ENCODE results near the gene DHX29. TPM values are rescaled to one million over a fixed set of nuclear protein-coding genes. Genes with fewer than 3 reads are reported as not detected.
A peak's percentile ranks its signal among the peaks of the same experiment; 100 is the strongest.

The DHX29 gene
- total RNA-seq, 1 donor from 2014 or later, result 25.1 TPM

DNA sequence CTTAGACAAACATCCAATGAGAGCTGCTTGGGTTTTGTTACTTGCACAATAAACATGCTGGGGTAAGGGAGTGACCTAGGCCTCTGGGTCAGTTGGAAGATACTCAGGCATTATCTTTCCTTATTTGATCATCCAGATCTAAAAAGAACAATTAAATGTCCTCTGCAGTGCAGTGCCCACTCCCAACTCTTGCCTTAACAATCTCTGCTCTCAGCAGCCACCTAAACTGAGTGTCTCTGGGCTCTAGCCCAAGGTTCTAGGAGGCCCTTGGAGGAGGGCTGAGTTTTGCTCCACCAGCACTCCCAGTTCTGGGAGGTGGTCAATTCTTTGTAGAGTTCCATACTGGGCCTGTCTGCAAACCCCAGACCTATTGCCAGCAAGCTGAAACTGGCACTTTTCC is 82.1 kb downstream of the DHX29 start:
- Mint-ChIP-seq H3K27me3 (peaks cover 90% of the 10 kb centered on the region), H3K36me3 (ENCODE audit: insufficient read depth) (no peaks in the 10 kb centered on the region), H3K4me3 (ENCODE audit: low read depth) (no peak overlapping the region), H3K4me1 (ENCODE audit: low read depth) (peaks cover 9% of the 10 kb centered on the region), H3K9me3 (ENCODE audit: low read depth) (no peaks in the 10 kb centered on the region), H3K27ac (no peak overlapping the region)
- DNase-seq (ENCODE audit: low spot score, unreplicated experiment), result no peak
- no peak for TF ChIP-seq CTCF (IDR thresholded peaks at IDR 0.05; ENCODE audit: unreplicated experiment)

- TF ChIP-seq CTCF (IDR thresholded peaks at IDR 0.05; ENCODE audit: unreplicated experiment), result no peak
- Mint-ChIP-seq H3K27me3 (peaks cover 83% of the 10 kb centered on the region), H3K9me3 (ENCODE audit: low read depth) (no peaks in the 10 kb centered on the region), H3K27ac (no peak overlapping the region), H3K4me3 (ENCODE audit: low read depth) (no peak overlapping the region), H3K36me3 (ENCODE audit: insufficient read depth) (no peaks in the 10 kb centered on the region), H3K4me1 (ENCODE audit: low read depth) (peaks cover 13% of the 10 kb centered on the region)
- no peak for DNase-seq (ENCODE audit: low spot score, unreplicated experiment)
Observed at GRCh38 chr5:55223812-55224240, 83.7 kb downstream of the DHX29 start.

- H3K9me3 Mint-ChIP-seq (ENCODE audit: low read depth), result no peaks in the 10 kb centered on the region
- H3K36me3 Mint-ChIP-seq (ENCODE audit: insufficient read depth), result no peaks in the 10 kb centered on the region
- H3K27ac Mint-ChIP-seq, result no peak overlapping the region
- peaks cover 76% of the 10 kb centered on the region for H3K27me3 Mint-ChIP-seq
- peak; percentile 19 for DNase-seq (ENCODE audit: low spot score, unreplicated experiment)
- H3K4me3 Mint-ChIP-seq (ENCODE audit: low read depth), result peak overlapping the region; percentile 13
- no peak for TF ChIP-seq CTCF (IDR thresholded peaks at IDR 0.05; ENCODE audit: unreplicated experiment)
- peaks cover 15% of the 10 kb centered on the region for H3K4me1 Mint-ChIP-seq (ENCODE audit: low read depth)
Observed at GRCh38 chr5:55222985-55223811, 84.3 kb downstream of the DHX29 start.

DNA sequence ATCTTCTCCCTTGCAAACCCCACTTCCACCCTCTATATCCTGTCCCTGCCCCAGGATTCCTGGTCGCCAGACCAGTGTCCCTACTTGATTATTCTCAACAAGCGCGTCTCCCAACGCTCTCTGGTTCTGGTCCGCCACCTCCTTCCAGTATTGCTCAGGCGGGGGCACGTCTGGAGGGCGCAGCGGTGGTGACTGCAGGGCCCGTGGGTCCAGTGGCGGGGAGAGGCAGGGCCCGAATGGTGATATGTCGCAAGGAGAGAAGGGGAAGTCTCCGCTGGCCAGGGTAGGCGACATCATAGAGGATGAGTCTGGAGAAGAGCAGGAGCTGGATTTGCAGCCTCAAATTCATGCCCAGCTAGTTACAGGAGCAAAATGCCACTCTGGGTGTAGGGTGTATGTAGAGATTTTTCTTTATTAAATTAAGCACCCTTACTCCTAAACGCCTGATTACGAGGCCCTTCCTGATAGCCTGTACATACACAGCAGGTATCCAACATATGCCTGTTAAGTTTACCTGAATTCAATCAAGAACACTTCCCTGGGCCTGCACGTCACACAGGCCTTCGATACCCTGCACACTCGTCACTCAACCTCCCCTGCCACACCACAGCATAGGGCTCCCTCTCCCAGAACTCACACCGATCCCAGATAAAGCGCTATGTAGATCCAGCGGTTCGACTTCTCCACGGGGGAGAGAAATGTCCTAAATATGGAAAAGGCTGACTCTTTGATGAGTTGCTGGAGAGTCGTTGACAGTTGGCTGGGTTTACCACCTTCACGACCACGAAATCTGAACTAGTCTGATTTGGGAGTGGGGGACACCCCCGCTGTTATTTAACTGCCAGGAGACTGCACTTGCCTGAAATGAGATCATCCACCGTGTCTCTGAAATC is 85.2 kb downstream of the DHX29 start:
- H3K9me3 Mint-ChIP-seq (ENCODE audit: low read depth), result no peaks in the 10 kb centered on the region
- TF ChIP-seq CTCF (IDR thresholded peaks at IDR 0.05; ENCODE audit: unreplicated experiment), result no peak
- no peak for DNase-seq (ENCODE audit: low spot score, unreplicated experiment)
- H3K4me1 Mint-ChIP-seq (ENCODE audit: low read depth), result peaks cover 10% of the 10 kb centered on the region
- H3K36me3 Mint-ChIP-seq (ENCODE audit: insufficient read depth), result no peaks in the 10 kb centered on the region
- peaks cover 68% of the 10 kb centered on the region for H3K27me3 Mint-ChIP-seq
- H3K27ac Mint-ChIP-seq, result no peak overlapping the region
- H3K4me3 Mint-ChIP-seq (ENCODE audit: low read depth), result no peak overlapping the region

DNA sequence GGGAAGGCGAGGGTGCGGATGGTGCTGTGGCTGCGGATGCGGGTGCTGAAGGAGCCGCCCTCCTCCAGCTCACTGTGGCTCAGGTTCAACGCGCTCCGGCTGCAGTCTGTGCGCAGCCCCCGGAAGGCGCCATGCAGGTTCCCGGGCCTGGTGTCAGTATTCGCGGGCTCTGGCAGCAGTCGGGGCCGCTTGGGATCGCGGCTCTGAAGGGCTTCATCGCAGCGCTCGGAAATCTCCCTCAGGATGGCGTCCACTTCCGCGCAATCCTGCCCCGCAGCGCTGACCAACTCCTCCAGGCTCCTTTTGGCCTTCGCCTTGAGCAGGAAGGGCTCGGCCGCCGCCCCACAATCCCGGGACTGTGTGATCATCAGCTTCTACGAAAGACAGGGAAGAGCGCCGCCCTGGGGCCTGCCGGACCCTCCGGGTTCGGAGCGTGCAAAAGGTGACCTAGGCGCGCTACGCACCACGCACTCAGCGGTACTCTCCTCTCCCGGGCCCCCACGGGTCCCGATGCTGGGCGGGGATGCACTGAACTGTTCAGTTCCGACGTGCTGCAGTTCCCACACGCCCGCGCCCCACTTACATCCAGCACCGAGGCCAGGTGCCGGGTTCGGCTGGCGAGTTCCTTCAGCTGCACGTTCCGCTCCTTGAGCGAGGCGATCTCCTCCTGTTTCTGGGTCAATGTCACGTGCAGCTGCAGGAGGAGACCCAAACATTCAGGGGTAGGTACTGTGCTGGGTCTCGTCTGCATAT is 86.9 kb downstream of the DHX29 start:
- H3K4me3 Mint-ChIP-seq (ENCODE audit: low read depth), result peak overlapping the region; percentile 71
- no peaks in the 10 kb centered on the region for H3K36me3 Mint-ChIP-seq (ENCODE audit: insufficient read depth)
- H3K4me1 Mint-ChIP-seq (ENCODE audit: low read depth), result peaks cover 10% of the 10 kb centered on the region
- DNase-seq (ENCODE audit: low spot score, unreplicated experiment), result no peak
- no peak overlapping the region for H3K27ac Mint-ChIP-seq
- no peaks in the 10 kb centered on the region for H3K9me3 Mint-ChIP-seq (ENCODE audit: low read depth)
- H3K27me3 Mint-ChIP-seq, result peaks cover 60% of the 10 kb centered on the region
- peak; percentile 33 for TF ChIP-seq CTCF (IDR thresholded peaks at IDR 0.05; ENCODE audit: unreplicated experiment)
